ENCODE results near the gene IL1F10. TPM values are rescaled to one million over a fixed set of nuclear protein-coding genes. Genes with fewer than 3 reads are reported as not detected.

Gene IL1F10
- total RNA-seq, 4 donors from 2014 or later, result not detected

DNA sequence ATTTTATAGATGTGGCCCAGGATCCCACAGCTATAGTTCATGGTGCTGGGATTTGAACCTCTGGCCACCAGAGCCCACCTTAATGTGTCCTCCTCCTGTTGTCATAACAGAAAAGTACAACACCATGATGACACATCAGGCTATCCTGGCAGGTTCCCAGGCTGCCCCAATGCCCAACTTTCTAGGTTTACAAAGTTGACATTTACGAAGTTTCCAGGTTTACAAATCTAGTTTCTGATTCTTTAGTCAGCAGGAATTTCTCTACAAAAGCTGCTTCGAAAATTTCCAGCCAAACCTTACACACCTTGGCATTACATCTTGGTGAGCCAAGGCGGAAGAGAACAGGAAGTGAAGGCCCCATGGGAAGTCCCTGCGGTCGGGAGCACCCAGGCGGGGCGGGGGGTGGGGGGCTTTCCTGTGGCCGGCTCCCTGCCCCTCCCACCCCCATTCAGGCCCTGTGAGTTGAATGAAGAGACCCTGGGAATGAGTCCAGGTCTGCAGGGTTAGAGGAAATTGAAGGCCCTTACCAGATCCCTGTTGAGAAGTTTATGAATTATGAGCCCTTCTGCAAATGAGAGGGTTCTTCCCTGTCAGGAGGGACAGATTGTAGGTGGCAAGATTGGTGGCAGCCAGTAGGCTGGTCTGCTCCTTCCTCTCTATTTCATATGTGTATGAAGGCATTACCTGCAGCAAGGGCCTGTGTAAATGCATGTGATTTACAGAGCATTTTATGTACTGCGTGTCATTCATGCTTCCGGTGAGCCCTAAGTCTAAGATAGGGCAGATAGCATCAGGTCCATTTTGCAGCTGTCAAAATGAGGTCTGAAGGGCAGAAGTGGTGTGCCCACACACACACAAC, 48.6 kb downstream of the IL1F10 start:
- no peak for TF ChIP-seq EP300 (IDR thresholded peaks at IDR 0.05)
- no peak for TF ChIP-seq POLR2A (IDR thresholded peaks at IDR 0.05; ENCODE audit: low read depth)
- TF ChIP-seq POLR2AphosphoS5 (IDR thresholded peaks at IDR 0.05), result no peak
- TF ChIP-seq, protein P1, sequence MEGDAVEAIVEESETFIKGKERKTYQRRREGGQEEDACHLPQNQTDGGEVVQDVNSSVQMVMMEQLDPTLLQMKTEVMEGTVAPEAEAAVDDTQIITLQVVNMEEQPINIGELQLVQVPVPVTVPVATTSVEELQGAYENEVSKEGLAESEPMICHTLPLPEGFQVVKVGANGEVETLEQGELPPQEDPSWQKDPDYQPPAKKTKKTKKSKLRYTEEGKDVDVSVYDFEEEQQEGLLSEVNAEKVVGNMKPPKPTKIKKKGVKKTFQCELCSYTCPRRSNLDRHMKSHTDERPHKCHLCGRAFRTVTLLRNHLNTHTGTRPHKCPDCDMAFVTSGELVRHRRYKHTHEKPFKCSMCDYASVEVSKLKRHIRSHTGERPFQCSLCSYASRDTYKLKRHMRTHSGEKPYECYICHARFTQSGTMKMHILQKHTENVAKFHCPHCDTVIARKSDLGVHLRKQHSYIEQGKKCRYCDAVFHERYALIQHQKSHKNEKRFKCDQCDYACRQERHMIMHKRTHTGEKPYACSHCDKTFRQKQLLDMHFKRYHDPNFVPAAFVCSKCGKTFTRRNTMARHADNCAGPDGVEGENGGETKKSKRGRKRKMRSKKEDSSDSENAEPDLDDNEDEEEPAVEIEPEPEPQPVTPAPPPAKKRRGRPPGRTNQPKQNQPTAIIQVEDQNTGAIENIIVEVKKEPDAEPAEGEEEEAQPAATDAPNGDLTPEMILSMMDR (IDR thresholded peaks at IDR 0.05), result no peak
- H3K27me3 ChIP-seq, result no peaks in the 10 kb centered on the region
- no peaks in the 10 kb centered on the region for H3K36me3 ChIP-seq
- no peaks in the 10 kb centered on the region for H3K4me1 ChIP-seq
- intact Hi-C loops (cut with DNase I), result no loop called here
- H3K9me3 ChIP-seq, result no peaks in the 10 kb centered on the region
- no peak overlapping the region for H3K27ac ChIP-seq (replicated peaks in 1 of 4)
- 81% methylated on average over 10 of the region's 10 CpGs for WGBS
- no peak overlapping the region for H3K4me3 ChIP-seq
- no peak for DNase-seq (ENCODE audit: extremely low spot score)

DNA sequence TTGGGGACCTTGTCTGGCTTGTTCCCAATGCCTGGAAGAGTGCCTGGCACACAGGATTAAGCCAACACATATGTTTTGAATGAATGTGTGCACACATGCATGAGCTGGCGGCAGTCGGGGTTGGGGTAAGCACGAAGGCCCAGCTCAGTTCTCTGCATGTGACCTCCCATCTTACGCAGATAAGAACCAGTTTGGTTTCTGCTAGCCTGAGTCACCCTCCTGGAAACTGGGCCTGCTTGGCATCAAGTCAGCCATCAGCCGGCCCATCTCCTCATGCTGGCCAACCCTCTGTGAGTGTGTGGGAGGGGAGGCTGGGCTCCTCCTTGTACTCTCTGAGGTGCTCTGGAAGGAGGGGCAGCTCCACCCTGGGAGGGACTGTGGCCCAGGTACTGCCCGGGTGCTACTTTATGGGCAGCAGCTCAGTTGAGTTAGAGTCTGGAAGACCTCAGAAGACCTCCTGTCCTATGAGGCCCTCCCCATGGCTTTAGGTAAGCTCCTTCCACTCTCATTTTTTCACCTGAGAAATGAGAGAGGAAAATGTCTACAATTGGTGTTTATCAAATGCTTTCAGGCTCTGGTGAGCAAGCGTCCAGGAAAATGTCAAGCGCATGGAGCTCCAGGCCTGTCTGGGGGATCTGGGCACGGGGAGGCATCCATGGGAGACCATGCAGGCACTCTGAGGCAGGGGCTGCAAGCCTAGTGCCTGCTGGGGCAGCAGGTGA, 49.9 kb downstream of the IL1F10 start:
- Histone ChIP-seq H3K4me3 (no peak overlapping the region), H3K4me1 (no peaks in the 10 kb centered on the region), H3K36me3 (no peaks in the 10 kb centered on the region), H3K27me3 (no peaks in the 10 kb centered on the region), H3K9me3 (no peaks in the 10 kb centered on the region), H3K27ac (replicated peaks in 1 of 4) (no peak overlapping the region)
- WGBS, result 85% methylated on average over 8 of the region's 9 CpGs
- TF ChIP-seq POLR2AphosphoS5 (IDR thresholded peaks at IDR 0.05), result no peak
- intact Hi-C loops (cut with DNase I), result no loop called here
- DNase-seq (ENCODE audit: extremely low spot score), result peak; percentile 92

DNA sequence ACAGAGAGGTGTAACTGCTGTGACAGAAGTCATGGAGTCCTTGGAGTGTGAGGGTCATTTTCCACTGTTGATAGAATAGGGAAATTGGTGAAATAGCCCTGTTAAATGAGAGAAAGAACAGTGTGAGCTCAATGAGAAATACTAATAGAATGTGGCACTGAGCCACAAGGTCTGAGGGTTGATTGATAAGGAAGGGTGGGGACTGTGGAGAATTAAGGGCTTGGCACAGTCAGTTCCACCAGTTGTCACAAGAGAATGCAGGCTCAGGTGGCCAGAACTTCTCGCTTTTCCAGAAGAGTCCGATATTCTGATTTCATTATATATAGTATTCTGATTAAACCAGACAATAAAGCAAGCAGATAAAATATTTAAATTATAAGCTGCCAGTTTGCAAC, 50.5 kb downstream of the IL1F10 start:
- no peaks in the 10 kb centered on the region for H3K9me3 ChIP-seq
- no peaks in the 10 kb centered on the region for H3K4me1 ChIP-seq
- H3K27me3 ChIP-seq, result no peaks in the 10 kb centered on the region
- WGBS, result 97% methylated on average over 2 of the region's 2 CpGs
- TF ChIP-seq POLR2A (IDR thresholded peaks at IDR 0.05; ENCODE audit: low read depth), result no peak
- TF ChIP-seq EP300 (IDR thresholded peaks at IDR 0.05), result no peak
- TF ChIP-seq, protein P1 (IDR thresholded peaks at IDR 0.05), result no peak
- no peak for TF ChIP-seq POLR2AphosphoS5 (IDR thresholded peaks at IDR 0.05)
- H3K36me3 ChIP-seq, result no peaks in the 10 kb centered on the region
- no peak overlapping the region for H3K27ac ChIP-seq (replicated peaks in 1 of 4)
- DNase-seq (ENCODE audit: extremely low spot score), result no peak
- intact Hi-C loops (cut with DNase I), result no loop called here
- H3K4me3 ChIP-seq, result no peak overlapping the region

DNA sequence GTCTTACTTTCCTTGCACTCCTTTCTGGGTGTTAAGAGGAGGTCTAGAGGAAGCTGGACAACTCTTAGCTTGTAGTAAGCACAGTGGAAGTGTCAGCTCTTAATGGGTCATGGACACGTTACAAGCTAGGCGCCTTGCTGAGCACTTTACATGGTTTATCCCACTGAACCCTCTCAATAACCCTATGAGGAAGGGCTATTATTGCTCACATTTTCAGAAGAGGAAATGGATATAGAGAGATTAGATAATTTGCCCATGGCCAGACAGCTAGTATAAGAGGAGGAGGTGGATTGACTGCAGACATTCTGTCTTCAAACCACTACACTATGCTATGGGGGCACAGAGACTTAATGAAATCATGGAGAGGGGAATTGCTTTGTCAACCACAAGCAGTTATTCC, 51.3 kb downstream of the IL1F10 start:
- no peaks in the 10 kb centered on the region for H3K36me3 ChIP-seq
- H3K9me3 ChIP-seq, result no peaks in the 10 kb centered on the region
- 89% methylated on average over 2 of the region's 2 CpGs for WGBS
- H3K27me3 ChIP-seq, result peaks cover 0 to 7% (median 0%) of the 10 kb centered on the region in 4 donors
- TF ChIP-seq, protein P1 (IDR thresholded peaks at IDR 0.05), result no peak
- TF ChIP-seq POLR2AphosphoS5 (IDR thresholded peaks at IDR 0.05) (no peak), POLR2A (IDR thresholded peaks at IDR 0.05; ENCODE audit: low read depth) (no peak), EP300 (IDR thresholded peaks at IDR 0.05) (no peak)
- DNase-seq (ENCODE audit: extremely low spot score), result no peak
- H3K27ac ChIP-seq (replicated peaks in 1 of 4), result no peak overlapping the region
- no peak overlapping the region for H3K4me3 ChIP-seq
- no peaks in the 10 kb centered on the region for H3K4me1 ChIP-seq
- intact Hi-C loops (cut with DNase I), result no loop called here

DNA sequence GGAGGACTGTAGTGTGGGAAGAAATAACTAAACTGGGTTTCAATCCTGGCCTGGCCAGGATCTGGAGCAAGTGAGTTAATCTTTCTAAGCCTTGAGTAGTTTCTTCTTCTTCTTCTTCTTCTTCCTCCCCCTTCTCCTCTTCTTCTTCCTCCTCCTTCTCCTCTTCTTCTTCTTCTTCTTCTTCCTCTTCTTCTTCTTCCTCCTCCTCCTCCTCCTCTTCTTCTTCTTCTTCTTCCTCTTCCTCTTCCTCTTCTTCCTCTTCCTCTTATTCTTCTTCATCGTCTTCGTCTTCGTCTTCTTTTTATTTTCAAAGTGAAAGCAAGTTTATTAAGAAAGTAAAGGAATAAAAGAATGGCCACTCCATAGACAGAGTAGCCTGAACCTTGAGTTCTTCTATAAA, 53.1 kb downstream of the IL1F10 start:
- TF ChIP-seq POLR2A (IDR thresholded peaks at IDR 0.05; ENCODE audit: low read depth), result no peak
- no peak for TF ChIP-seq EP300 (IDR thresholded peaks at IDR 0.05)
- no peak for TF ChIP-seq POLR2AphosphoS5 (IDR thresholded peaks at IDR 0.05)
- TF ChIP-seq, protein P1 (IDR thresholded peaks at IDR 0.05), result no peak
- no peak overlapping the region for H3K4me3 ChIP-seq
- H3K27ac ChIP-seq (replicated peaks in 1 of 4), result no peak overlapping the region
- DNase-seq (ENCODE audit: extremely low spot score), result no peak
- peaks cover 0 to 14% (median 0%) of the 10 kb centered on the region in 4 donors for H3K27me3 ChIP-seq
- WGBS, result 77% methylated on average over 3 of the region's 3 CpGs
- intact Hi-C loops (cut with DNase I), result no loop called here
- no peaks in the 10 kb centered on the region for H3K36me3 ChIP-seq
- peaks cover 0 to 2% (median 0%) of the 10 kb centered on the region in 4 donors for H3K4me1 ChIP-seq
- H3K9me3 ChIP-seq, result no peaks in the 10 kb centered on the region

Data from esophagus muscularis mucosa (tissue), 4 donors.